A549 treated with ZK216348 at 1 μM for 4 hours (cell line): ENCODE data around the gene FBXO22. TPM values are rescaled to one million over a fixed set of nuclear protein-coding genes. Genes with fewer than 3 reads are reported as not detected.

Experiments
- total RNA-seq: library from RNA; stranded (reverse); fragments of 200-300 nt; extraction: Qiagen RNA extraction; gene quantifications from 5 replicates; pipeline ENCODE4 v1.2.3, GENCODE V29; 2022; ENCODE audit warnings: low read depth

Gene FBXO22
- total RNA-seq: 71.0 to 92.8 TPM (median 86.3 TPM) in 5 replicates

DNA sequence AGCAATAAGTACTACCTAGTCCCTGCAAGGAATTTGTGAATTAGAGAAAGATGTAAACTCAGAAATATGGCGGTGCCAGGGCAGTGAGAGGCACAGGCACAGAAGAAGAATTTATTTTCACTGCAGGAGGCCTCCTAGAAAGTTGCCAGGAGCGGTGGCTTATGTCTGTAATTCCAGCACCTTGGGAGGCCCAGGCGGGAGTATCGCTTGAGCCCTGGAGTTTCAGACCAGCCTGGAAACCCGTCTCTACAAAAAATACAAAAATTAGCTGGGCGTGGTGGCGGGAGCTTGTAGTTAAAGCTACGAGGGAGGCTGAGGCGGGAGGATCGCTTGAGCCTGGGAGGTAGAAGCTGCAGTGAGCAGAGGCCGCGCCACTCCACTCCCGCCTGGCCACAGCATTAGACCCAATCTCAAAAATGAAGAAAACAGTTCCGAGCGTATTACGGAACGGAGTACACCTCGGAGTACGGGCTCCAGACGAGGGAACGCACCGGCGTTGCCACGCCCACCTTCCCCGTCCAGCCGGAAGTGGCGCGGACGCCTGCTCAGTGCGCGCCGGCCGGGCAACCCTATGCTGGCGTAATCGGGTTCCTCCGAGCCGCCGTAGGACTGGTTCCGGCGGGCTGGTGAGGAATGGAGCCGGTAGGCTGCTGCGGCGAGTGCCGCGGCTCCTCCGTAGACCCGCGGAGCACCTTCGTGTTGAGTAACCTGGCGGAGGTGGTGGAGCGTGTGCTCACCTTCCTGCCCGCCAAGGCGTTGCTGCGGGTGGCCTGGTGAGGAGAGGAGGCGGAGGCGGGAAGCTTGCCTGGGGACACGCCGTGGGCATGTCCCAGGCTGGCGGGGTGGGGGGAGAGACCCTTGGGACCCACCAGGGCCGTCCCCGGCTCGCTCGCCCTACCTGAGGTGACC, at the start of gene FBXO22:
FBXO22 (plus strand) TSS at position 548 of the 909 bp plus-strand sequence; CDS start at position 634, 86 bp downstream.

Other genes with a start within 250 kb of the FBXO22 start
- gene CSPG4, start 191.0 kb upstream of the FBXO22 start, total RNA-seq: 0.04 to 0.27 TPM (median 0.09 TPM) in 5 replicates
- 28.4 to 59.7 TPM (median 40.1 TPM) in 5 replicates for gene UBE2Q2, start 60.4 kb upstream of the FBXO22 start, total RNA-seq
- 0.21 to 1.5 TPM (median 1.2 TPM) in 5 replicates for gene NRG4, start 108.5 kb downstream of the FBXO22 start, total RNA-seq
- 0.07 to 0.19 TPM (median 0.13 TPM) in 5 replicates for gene TMEM266, start 156.1 kb downstream of the FBXO22 start, total RNA-seq